ENCODE results near the gene CARD14.
A peak's percentile ranks its signal among the peaks of the same experiment; 100 is the strongest.

Gene CARD14

GRCh38 chr17:80169784-80170500, at the start of gene CARD14:
CARD14 (plus strand) TSS chr17:80170030; CDS start chr17:80181439, 11,409 bp downstream.
- DNase-seq: no peak

- DNase-seq: no peak
Measured at GRCh38 chr17:80122026-80122575, 47.7 kb upstream of the CARD14 start.

GRCh38 chr17:80122926-80123505, 46.8 kb upstream of the CARD14 start:
- no peak for DNase-seq

- DNase-seq: no peak
Measured at GRCh38 chr17:80123791-80124190, 46.0 kb upstream of the CARD14 start.

GRCh38 chr17:80124351-80124981, 45.4 kb upstream of the CARD14 start:
- DNase-seq: no peak

- DNase-seq: peak; percentile 53
Measured at GRCh38 chr17:80125656-80126448, 44.0 kb upstream of the CARD14 start.

- DNase-seq: no peak
Measured at GRCh38 chr17:80126449-80126715, 43.4 kb upstream of the CARD14 start.

- no peak for DNase-seq
Measured at GRCh38 chr17:80129006-80129565, 40.7 kb upstream of the CARD14 start.

- no peak for DNase-seq
Measured at GRCh38 chr17:80130992-80131391, 38.8 kb upstream of the CARD14 start.

GRCh38 chr17:80132906-80133625, 36.8 kb upstream of the CARD14 start:
- DNase-seq: no peak

GRCh38 chr17:80133626-80133970, 36.2 kb upstream of the CARD14 start:
- no peak for DNase-seq

- DNase-seq: no peak
Measured at GRCh38 chr17:80137131-80137530, 32.7 kb upstream of the CARD14 start.

GRCh38 chr17:80138856-80139426, 30.9 kb upstream of the CARD14 start:
- DNase-seq: no peak

GRCh38 chr17:80141463-80142165, 28.2 kb upstream of the CARD14 start:
- DNase-seq: no peak

GRCh38 chr17:80142929-80143328, 26.9 kb upstream of the CARD14 start:
- no peak for DNase-seq

GRCh38 chr17:80145076-80146075, 24.5 kb upstream of the CARD14 start:
- DNase-seq: no peak

GRCh38 chr17:80146121-80147034, 23.5 kb upstream of the CARD14 start:
- DNase-seq: no peak

GRCh38 chr17:80147035-80147822, 22.6 kb upstream of the CARD14 start, which contains the start of gene EIF4A3:
EIF4A3 (minus strand) TSS chr17:80147128; CDS start chr17:80146961, 167 bp downstream.
- DNase-seq: peak; percentile 98

Data from NCI-H226 (cell line).